ENCODE measurements around the gene WDFY3.
"Not testable (repeated sequence)": the region's sequence is repeated elsewhere in the genome, so short reads cannot be mapped to it uniquely, and the experiment has no call there.

The WDFY3 gene

DNA sequence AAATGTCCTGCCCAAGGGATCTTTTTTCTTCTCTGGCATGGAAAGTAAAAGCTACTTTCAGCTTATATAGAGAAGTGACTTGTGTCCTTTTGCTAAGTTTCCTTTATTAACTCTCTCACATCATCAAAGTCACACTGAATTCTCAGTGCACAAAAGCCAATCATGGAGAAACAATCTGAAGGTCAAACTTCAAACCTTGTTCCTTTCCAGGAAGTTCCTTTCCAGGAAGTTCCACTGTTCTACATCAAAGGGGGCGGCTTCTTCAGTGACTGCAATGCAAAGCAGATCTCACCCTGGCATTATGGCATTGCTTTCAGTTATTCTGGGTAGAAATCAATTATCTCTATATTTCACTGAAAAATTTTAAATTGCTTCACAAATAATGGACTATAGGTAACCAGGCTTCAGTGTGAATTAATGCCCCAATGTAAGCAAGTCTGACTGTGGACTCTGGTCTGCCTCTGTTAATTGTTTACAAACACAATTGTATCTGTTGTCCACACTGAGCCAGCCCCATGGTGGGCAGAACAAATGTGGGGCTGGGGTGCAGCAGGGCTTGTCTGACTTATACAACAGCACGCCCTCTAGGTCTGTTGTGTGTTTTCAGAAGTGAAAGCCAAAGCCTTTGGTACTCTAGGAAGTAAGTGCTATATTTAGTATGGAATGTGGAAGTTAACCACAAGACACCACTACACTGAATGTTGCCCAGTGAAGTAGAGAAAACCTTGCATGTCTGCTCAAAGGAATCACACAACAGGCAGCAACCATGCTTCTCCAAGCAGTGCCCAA, 284.8 kb downstream of the WDFY3 start:
- no peak for DNase-seq (ENCODE audit: low read depth in 3 of 3, low spot score in 1 of 3)

- DNase-seq (ENCODE audit: low read depth in 3 of 3, low spot score in 1 of 3) = no peak
Measured at GRCh38 chr4:84680956-84681355, 285.5 kb downstream of the WDFY3 start.

DNA sequence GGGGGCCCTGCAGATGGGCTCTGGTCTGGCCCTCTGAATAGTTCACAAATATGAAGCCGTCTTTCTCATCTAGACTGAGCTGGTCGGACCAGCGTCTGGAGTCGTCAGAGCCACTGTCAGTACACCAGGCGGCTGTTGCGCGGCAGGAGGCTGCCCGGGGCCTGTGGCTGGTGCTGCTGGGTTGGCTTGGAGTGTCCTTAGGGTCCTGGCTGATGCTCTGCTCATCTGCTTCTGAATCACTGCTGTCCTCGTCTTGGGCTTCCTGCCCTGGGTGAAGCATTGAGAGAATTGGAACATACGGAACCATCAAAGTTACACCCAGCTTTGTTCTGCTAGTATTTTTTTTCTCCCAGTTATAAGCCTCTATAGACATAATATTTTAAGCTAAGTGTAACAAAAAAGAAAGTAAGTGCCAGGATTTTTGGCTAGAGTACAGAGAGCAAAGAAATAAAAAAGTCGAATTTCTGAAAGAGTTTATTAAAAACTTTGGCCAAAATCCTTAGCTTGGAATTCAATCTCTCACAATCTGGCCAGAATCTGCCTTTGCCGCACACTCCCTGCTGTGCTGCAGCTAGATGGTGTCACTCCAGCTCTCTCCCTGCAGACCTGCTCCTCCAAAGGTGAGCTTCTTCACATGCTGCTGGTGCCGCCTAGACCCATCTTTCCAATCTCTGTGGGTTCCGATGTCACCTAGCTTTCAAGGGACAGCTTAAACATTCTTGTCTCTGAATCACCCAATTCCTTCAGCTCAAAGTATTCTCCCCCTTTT, 287.3 kb downstream of the WDFY3 start:
- DNase-seq (ENCODE audit: low read depth in 3 of 3, low spot score in 1 of 3) = no peak

DNA sequence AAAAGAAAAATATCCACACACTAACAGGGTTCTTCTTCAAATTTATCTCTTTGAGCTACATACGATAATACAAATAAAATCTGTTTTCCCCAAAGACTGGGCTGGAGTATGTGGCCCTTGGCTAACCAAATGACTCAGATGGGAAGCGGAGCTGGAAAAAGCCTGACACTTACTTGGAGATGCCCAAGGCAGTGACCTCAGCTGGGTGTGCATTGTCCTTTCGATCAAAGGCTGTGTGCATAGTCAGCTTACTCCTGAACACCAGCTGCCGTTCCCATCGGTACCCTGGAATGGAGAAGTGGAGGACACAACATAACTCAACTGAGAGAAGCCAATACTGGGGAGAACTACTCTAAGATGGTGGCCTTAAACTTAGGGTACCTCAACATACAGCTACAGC, 288.5 kb downstream of the WDFY3 start:
- DNase-seq (ENCODE audit: low read depth in 3 of 3, low spot score in 1 of 3) = no peak

DNA sequence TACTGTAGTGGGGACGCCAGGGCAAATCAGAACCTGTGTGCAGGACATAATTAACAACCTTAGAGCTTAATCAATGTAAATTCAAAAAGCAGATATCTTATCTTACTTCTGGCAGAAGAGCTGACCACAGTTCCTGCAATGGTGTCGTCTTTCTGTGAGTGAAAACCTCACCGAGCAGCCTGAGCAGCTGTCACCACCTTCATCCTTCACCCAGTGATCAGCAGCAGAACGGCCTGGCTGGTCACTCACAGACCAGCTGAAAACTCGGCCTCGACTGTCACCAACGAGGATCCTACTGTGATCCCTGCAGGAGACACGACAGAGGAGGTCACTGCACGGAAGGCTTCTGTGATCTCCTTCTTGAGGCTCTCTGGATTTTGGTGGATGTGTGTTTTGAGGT, 289.4 kb downstream of the WDFY3 start:
- DNase-seq (ENCODE audit: low read depth in 3 of 3, low spot score in 1 of 3) = no peak

DNA sequence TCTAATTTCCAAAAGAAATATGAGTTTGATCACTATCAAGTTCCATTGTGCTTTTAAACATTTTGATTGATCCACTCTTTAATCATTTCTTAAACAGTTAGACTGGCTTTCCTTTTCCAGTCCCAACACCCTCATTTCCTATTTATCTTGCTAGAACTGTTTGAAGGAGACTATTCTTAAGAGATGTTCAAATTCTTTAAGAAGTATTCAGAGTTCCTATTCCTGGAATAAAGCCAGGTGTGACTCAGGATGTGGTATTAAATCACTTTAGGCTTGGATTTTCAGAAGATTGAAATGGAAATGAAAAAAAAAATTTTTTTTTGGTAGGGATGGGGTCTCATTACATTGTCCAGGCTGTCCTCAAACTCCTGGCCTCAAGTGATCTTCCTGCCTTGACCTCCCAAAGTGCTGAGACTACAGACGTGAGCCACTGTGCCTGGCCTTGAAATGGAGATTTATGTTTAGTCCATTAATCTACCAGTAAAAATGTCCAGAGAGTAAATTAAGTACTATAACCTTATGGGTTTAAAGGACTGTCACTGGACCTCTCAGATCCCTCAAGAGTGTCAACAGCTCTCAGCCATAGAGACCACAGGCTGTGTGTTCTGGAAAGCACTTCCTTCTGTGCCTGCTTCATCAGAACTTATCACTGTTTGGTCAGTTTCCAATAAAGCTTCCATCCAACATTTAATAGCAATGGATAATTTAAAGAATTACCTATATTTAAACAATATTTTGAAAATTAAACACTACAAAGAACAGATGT, 292.8 kb downstream of the WDFY3 start:
- no peak for DNase-seq (ENCODE audit: low read depth in 3 of 3, low spot score in 1 of 3)

DNA sequence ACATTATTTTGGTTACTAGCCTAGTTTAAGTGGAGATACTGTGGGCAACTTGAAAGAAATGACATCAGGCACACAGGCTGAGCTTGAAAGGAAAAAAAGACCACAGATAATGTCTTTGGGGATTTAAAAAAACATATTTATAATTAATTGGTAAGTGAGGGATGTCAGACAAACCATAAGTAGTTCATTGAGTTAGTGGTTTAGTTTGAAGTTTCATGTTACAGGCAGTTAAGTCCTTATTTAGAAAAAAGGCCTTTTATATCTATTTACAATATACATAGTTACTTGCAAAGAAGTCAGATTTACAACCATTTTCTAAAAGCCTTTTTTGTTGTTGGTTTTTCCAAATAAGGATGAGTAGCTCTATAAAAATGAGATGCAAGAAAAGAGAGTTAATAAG, 294.3 kb downstream of the WDFY3 start:
- no peak for DNase-seq (ENCODE audit: low read depth in 3 of 3, low spot score in 1 of 3)

GRCh38 chr4:84669201-84669600, 297.3 kb downstream of the WDFY3 start:
- DNase-seq (ENCODE audit: low read depth in 3 of 3, low spot score in 1 of 3) = no peak

DNA sequence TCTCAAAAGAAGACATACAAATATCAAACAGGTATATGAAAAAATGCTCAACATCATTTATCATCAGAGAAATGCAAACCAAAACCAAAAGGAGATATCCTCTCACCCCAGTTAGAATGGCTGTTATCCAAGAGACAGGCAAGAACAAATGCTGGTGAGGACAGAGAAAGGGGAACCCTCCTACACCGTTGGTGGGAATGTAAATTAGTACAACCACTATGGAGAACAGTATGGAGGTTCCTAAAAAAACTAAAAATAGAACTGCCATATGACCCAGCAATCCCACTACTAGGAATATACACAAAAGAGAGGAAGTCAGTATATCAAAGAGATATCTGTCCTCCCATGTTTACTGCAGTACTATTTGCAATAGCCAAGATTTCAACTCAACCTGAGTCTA, 300.1 kb downstream of the WDFY3 start:
- DNase-seq (ENCODE audit: low read depth in 3 of 3, low spot score in 1 of 3) = no peak

DNA sequence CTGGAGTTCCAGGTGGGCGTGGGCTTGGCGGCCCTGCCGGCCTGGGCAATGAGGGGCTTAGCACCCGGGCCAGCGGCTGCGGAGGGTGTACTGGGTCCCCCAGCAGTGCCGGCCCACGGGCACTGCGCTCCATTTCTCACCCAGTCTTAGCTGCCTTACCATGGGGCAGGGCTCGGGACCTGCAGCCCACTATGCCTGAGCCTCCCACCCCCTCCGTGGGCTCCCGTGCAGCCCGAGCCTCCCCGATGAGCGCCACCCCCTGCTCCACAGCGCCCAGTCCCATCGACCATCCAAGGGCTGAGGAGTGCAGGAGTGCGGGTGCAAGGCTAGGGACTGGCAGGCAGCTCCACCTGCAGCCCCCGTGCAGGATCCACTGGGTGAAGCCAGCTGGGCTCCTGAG, 301.7 kb downstream of the WDFY3 start:
- not testable (repeated sequence) for DNase-seq (ENCODE audit: low read depth in 3 of 3, low spot score in 1 of 3)

- no peak for DNase-seq (ENCODE audit: low read depth in 3 of 3, low spot score in 1 of 3)
Measured at GRCh38 chr4:84661191-84661939, 305.1 kb downstream of the WDFY3 start.

GRCh38 chr4:84660606-84661005, 305.9 kb downstream of the WDFY3 start:
- DNase-seq (ENCODE audit: low read depth in 3 of 3, low spot score in 1 of 3) = no peak

DNA sequence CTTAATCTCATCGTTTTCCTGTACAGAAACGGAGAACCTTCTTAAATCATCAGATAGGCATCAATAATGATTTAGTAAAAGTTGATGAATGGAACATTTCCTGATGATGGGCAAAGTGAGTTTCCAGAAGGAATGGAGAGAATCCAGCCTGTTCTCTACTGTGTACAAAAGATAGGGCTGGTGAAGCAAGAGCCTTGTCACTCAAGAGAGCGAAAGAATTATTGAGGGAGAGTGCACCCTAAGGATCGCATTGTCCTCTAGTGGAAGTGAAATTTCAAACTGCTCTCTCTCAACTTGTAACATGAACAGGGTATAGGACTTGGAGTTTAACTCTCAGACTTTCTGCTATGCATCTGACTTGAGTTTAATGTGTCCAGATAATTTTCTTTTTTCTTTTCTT, 314.0 kb downstream of the WDFY3 start:
- no peak for DNase-seq (ENCODE audit: low read depth in 3 of 3, low spot score in 1 of 3)

DNA sequence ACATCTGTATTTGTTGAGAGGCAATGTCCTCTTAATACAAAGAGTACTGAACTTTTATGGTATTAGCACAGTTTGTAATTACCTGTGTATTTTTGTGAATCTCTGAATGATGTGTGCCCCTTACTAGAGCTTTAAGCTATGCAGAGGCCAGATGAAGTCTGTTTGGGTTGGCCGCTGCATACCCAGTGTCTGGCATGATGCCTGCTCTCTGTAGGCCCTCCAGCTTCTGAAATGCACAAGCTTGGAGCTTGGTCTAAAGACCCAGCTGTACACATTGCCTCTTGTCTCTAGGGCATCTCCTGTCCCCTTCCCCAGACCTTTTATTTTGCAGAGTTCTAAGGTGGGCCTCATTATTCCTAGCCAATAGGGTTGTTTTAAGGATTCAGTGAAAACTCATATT, 315.0 kb downstream of the WDFY3 start:
- DNase-seq (ENCODE audit: low read depth in 3 of 3, low spot score in 1 of 3) = no peak

DNA sequence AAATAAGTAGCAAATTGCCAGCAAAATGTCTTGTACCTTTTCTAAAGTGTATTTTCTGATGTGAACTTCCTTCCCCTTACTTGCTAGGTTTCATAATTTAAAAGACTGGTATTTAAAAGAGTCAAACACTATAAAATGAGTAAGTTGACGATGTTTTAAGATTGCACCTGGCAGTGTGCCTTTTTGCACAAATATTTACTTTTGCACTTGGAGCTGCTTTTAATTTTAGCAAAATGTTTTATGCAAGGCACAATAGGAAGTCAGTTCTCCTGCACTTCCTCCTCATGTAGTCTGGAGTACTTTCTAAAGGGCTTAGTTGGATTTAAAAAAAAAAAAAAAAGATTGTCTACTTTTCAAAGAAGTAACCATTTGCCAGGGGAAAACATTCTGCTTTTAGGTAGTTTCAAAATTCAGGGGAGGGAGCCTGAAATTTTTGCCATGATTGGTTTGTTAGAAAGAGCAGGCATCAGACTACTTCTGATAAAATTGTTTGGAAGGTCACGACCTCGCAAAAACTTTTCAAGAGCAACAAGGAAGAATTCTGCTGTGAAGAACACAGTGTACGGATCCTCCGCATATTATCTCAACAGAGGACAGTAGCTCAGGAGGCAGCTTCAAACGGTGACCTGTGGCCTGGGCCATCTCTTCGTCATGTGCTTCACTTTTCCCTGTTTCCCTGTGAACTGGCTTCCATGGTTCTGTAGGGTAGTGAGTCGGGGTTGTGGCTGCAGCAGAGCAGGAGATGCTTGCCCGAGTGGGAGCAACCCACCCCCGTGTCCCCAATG, 317.4 kb downstream of the WDFY3 start:
- no peak for DNase-seq (ENCODE audit: low read depth in 3 of 3, low spot score in 1 of 3)

GRCh38 chr4:84648178-84648577, 318.3 kb downstream of the WDFY3 start:
- DNase-seq (ENCODE audit: low read depth in 3 of 3, low spot score in 1 of 3) = no peak

DNA sequence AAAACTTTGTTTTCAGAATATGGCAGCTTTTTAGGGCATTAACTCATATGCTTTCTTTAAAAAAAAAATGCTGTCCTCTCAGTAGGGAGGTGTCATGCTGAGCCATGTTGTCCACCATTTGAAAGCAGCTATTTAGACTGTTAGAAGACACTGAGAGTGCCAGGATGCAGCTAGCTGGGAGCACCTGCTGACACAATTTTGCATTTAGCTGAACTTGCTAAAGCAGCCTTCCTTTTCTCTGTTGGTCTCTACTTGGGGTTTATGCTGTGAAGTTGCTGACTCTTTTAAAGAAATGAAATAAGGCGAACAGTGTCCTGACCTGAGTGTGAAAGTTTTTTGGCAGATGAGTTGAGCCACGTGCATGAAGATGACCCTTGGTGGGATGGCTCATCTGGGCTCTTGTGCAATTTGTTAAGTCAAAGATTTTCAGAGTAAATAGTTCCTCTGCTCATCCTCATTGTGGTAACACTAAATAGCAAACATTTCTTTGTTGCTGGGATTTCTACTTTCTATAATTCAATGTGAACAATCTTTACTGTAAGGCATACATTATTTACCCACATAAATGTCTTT, 319.1 kb downstream of the WDFY3 start:
- no peak for DNase-seq (ENCODE audit: low read depth in 3 of 3, low spot score in 1 of 3)

DNA sequence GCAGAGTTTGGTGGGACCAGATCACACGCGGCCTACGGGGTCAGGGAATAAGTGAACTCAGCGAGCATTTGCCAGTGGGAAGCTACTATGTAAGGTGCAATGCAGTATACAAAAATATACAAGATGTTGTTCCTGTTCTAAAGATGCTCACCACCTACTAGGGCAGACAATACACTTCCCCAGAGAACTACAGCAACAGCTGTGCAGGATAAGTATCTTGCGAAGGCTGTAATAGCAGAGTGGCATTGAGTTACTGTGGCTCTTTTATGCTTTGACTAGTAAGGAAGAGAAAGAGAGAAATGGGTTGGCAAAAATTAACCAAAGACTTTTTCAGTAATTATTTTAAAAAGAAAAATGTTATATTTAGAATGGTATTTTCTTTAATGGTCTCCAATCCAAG, 322.4 kb downstream of the WDFY3 start:
- no peak for DNase-seq (ENCODE audit: low read depth in 3 of 3, low spot score in 1 of 3)

DNA sequence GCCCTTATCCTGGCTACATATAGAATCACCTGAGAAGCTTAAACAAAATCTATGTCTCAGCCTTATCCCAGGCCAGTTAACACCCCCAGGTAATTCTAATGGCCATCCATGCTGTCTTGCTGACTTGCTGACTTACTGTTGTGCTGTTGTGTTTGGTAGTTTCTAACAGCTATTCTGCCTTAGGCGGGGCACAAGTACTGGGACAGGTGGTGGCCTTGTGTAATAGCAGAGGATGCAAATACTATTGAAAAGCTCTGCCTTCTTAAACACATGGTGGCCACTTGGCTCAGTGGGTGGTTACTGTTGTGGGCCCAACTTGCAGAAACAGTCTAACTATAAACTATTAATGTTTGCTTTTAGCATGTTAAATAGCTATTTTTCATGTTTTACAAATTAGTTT, 327.3 kb downstream of the WDFY3 start:
- no peak for DNase-seq (ENCODE audit: low read depth in 3 of 3, low spot score in 1 of 3)

DNA sequence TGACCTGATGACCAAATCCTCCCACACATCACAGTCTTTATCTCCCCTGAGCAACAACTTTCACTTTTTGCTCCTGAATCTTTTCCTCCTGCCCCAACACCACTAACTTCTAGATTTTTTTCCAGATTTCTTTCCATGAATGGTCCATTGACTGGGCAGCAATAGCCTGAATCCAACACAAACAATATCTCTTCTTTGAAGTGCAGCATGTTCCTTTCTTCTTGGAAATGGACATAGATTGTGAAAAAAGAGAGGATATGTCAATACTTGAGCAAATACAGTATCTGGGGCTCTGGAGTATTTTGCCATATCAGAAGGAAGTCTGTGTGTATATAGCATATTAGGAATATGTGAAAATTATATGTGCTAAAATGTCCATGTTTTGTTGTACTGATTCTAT, 328.4 kb downstream of the WDFY3 start:
- DNase-seq (ENCODE audit: low read depth in 3 of 3, low spot score in 1 of 3) = no peak

All from stimulated activated CD4-positive, alpha-beta T cell treated with anti-CD3 and anti-CD28 coated beads, TNF-alpha, amount 100 ng/mL, for 1 hour (primary cell).